Epithelial cell of esophagus (primary cell): ENCODE data around the gene ILK.

ENCODE experiments used
- DNase-seq: peaks from one replicate; pipeline ENCODE4 v3.0.0; 2010; ENCODE audit warnings: low read depth
- H3K4me3 ChIP-seq: 2 replicates; pipeline ENCODE4 v1.5.1; 2011; ENCODE audit warnings: mild to moderate bottlenecking, low read length, control low read depth
- CTCF ChIP-seq: IDR thresholded peaks from 2 replicates; pipeline ENCODE4 v1.5.1; 2011; ENCODE audit warnings: low read depth, mild to moderate bottlenecking, low read length, control low read depth, inconsistent platforms; ENCODE audit not compliant: insufficient read depth; ENCODE audit errors: missing control alignments

Gene ILK

GRCh38 chr11:6656936-6657335 is 53.4 kb downstream of the ILK start:
- no peak for TF ChIP-seq CTCF
- DNase-seq: no peak

GRCh38 chr11:6657346-6657745 is 53.8 kb downstream of the ILK start:
- no peak for TF ChIP-seq CTCF
- H3K4me3 ChIP-seq: no peak overlapping the region
- DNase-seq: no peak

More at GRCh38 chr11:6656936-6657335, 53.4 kb downstream of the ILK start:
- no peak overlapping the region for H3K4me3 ChIP-seq

DNA sequence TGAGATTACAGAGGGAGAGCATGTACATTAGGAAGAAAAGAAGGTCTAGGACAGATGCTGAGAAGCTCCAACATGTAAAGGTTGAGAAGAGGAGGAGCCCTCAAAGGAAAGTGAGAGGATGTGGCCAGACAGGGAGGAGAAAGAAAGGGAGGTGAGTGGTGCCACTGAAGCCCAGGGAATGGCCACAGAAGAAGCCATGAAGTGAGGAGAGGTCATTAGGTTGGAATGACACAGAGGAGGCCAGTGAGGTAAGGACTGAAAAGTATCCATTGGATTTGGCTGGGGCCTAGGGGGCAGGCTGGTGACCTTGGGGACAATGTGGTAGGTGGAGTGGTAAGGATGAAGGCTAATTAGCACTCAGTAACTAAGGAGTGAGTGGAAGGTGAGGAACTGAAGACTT is 55.1 kb downstream of the ILK start:
- no peak overlapping the region for H3K4me3 ChIP-seq
- DNase-seq: no peak
- no peak for TF ChIP-seq CTCF
